C4-2B (cell line): Measurements from ENCODE around the gene PIGT.
A peak's percentile ranks its signal among the peaks of the same experiment; 100 is the strongest.

ENCODE experiments used
- H3K27ac ChIP-seq: fragments of 450-650 bp; 2 replicates; pipeline ENCODE4 v1.5.1; 2017
- CTCF ChIP-seq: fragments of 450-650 bp; conservative IDR thresholded peaks from 2 replicates; pipeline ENCODE4 v1.5.1; 2017; ENCODE audit warnings: mild to moderate bottlenecking
- ZFX ChIP-seq: fragments of 450-650 bp; IDR thresholded peaks from 2 replicates; pipeline ENCODE4 v1.6.1; 2017

PIGT gene

GRCh38 chr20:45390931-45391330 is 25.0 kb upstream of the PIGT start:
- no peak overlapping the region for H3K27ac ChIP-seq
- TF ChIP-seq ZFX = no peak
- TF ChIP-seq CTCF = no peak

DNA sequence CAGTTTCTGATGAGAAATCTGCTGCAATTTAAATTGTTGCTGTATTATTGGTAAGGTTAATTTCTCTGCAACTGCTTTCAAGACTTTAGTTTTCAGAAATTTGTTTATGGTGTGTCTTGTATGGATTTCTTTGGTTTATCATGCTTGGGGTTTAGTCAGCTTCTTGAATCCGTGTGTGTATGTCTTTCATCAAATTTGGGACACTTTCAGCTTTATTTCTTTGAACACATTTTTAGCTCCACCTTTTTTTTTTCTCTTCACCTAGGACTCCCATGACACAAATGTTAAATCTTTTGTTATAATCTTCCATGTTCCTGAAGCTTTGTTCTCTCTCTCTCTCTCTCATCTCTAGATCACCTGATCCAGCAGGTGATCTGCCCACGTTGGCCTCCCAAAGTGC is 24.4 kb upstream of the PIGT start:
- H3K27ac ChIP-seq = no peak overlapping the region
- TF ChIP-seq CTCF (no peak), ZFX (no peak)

DNA sequence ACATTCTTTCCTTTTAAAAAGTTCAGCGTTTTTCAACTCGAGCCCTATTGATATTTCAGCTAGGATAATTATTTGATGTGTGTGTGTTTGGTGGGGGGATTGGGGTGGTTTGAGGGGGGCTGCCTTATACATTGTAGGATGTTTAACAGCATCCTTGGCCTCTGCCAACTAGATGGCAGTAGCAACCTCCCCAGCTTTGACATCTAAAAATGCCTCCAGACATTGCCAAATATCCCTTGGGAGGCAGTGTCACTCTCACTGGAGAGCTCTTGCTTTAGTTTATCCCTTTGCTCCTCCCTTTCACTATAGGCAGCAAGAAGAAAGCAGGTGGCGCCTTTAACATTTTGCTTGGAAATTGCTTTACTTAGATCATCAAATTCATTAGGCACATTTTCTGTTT is 23.2 kb upstream of the PIGT start:
- TF ChIP-seq ZFX (no peak), CTCF (peak; percentile 15)
- H3K27ac ChIP-seq = no peak overlapping the region

DNA sequence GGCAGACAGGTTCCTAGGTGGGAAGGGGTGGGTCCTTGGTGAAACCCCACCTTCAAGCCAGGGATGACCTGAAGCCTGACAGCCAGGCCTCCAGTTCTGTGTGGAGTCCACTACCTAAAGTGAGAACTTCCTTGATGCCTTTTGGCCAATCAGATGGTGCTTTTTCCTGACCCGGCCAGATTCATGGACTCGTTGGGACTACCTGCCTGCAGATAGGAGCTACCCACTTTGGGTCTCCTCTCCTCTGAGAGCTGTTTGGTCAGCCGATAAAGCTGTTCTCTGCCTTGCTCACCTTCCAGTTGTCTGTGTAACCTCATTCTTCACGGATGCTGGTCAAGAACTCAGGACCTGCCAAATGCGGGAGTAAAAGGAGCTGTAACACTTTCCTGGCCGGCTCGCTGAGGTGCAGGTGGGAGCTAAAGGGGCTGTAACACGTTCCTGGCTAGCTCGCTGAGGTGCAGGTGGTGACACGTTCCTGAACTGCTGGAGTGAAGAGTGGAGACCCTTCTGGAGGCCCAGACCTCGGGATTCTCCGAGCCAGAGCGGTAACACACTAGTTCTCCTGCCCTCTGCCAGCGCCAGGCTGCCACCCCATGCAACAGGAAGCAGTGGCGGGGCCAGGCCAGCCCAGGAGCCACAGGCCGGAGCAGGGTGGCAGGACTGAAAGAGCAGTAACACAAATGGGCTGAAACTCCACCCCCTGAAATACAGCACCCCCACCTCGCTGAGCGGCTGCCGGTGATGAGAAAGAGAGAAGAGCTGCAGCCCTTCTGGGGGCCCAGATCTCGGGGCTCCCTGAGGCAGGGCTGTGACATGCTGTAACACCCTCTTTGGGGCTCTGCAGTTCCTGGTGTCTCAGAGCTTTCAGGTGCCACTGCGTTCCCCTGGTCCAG is 21.5 kb upstream of the PIGT start:
- TF ChIP-seq ZFX (no peak), CTCF (no peak)
- no peak overlapping the region for H3K27ac ChIP-seq

DNA sequence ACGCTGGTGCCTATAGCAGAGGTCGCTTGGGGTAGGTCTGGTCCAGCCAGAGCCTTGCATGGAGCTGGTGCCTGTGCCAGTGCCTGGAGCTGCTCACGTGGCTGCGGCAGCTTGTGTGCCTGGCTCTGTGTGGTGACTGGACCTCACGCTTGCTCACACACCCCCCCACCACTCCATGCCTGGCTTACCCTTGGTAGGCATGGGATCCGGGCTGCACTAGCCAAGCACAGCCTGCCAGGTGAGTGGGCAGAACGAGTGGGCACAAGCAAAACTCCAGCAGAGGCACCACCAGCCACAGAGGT is 20.9 kb upstream of the PIGT start:
- TF ChIP-seq CTCF (no peak), ZFX (no peak)
- H3K27ac ChIP-seq = no peak overlapping the region

DNA sequence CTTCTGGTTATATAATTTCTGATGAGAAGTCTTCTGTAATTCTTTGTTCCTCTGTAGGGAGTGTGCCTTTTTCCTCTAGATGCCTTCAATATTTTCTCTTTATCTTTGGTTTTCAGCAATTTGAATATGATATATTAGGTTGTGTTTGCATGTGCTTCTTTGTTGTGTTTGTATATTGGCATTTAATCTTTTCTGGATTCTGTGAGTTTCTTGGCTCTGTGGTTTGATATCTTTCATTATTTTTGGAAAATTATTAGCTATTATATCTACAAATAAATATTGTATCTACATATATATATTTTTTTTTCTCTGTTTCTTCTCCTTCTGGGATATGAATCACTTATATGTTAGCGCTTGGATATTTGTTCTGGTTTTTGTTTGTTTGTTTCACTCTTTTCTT is 16.9 kb upstream of the PIGT start:
- TF ChIP-seq CTCF (no peak), ZFX (no peak)
- no peak overlapping the region for H3K27ac ChIP-seq

DNA sequence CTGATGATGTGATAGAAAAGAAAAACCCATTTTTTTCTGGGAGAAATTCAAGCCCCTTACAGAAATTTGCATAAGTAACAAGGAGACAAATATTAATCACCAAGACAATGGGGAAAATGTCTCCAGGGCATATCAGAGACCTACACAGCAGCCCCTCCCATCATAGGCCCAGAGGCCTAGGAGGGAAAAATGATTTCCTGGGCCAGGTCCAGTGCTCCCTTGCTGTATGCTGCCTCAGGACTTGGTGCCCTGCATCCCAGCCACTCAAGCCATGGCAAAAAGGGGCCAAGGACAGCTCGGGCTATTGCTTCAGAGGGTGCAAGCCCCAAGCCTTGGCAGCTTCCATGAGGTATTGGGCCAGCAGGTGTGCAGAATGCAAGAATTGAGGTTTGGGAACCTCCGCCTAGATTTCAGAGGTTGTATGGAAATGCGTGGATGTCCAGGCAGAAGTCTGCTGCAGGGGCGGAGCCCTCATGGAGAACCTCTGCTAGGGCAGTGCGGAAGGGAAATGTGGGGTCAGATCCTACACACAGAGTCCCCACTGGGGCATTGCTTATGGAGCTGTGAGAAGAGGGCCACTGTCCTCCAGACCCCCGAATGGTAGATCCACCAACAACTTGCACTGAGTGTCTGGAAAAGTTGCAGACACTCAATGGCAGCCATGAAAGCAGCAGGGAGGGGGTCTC is 15.5 kb upstream of the PIGT start:
- H3K27ac ChIP-seq = no peak overlapping the region
- TF ChIP-seq ZFX = no peak
- TF ChIP-seq CTCF = no peak
